NCI-H1048 (cell line): ENCODE measurements around the gene FANCM.
"Not testable (repeated sequence)": the region's sequence is repeated elsewhere in the genome, so short reads cannot be mapped to it uniquely, and the experiment has no call there.

Source experiments
- DNase-seq: peaks from one replicate; lab custom pipeline; 2025; lab: John Stamatoyannopoulos, UW

FANCM gene

DNA sequence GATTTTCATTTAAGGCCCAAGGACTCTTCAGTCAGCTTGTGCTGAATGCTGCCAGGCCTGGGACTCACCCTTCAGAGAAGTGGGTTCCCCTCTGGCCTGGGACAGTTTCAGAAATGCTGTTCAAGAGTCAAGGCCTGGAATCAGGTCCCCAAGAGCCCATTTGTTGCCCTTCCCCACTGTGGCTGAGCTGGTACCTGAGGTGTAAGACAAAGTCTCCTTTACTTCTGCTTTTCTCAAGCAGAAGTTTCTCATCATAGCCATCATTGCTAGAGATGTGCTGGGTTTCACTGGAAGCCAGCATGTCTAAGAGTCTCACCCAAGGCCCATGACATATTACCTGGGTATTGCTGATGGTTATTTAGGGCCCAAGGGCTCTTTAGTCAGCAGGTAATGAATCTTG lies 8.9 kb downstream of the FANCM start:
- DNase-seq: no peak

DNA sequence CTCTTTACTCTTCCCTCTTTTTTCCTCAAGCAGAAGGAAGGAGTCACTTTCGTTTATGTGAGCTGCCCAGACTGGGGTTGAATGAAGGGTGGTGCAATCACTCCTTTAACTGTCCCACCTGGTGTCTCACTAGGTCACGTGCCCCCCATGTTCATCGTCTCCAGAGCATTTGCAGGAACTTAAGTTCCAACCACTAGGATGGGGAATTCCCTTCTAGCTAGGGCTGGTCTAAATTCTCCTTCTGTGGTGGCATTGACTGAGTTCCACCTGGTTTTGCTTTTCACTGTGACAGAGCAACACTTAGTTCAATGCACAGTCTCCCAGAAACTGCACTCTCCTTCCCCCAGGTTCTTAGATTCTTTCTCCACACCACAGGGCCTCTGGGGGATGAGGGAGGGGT lies 9.5 kb downstream of the FANCM start:
- DNase-seq: no peak

DNA sequence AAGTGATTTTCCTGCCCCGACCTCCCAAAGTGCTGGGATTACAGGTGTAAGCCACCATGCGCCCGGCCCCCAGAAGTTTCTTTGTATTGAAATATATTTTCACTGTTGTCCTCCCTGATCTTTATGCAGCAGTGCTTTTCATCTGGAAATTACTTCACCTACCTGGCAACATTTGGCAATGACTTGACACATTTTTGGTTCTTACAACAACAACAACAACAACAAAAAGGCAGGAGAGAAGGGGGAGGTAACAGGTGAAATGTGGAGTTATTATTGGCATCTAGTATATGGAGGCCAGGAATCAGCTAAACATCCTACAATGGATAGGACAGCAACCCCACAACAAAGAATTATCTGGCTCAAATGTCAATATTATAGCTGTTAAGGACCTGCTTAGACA lies 13.9 kb downstream of the FANCM start:
- DNase-seq: no peak

DNA sequence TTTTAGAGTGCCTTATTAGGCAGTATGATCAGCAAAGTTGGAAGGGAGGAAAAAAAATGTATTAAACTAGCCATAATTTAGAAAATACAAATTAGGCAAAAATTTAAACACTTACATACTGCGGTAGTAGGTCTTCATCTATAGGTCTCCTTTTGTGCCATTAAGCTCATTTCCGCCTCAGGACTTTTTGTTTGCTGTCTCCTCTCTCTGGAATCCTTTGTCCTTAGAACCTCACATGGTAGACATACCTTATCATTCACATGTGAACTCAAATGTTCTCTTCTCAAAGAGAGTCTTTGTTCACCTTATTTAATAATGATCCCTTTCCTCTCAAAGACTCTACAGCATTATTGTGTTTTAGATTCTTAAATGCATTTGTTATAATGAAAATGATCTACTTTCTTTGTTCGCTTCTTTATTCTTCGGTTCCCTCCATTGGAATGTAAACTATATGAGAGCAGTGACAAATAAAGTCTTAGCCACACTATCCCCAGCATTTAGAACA lies 14.7 kb downstream of the FANCM start:
- no peak for DNase-seq

DNA sequence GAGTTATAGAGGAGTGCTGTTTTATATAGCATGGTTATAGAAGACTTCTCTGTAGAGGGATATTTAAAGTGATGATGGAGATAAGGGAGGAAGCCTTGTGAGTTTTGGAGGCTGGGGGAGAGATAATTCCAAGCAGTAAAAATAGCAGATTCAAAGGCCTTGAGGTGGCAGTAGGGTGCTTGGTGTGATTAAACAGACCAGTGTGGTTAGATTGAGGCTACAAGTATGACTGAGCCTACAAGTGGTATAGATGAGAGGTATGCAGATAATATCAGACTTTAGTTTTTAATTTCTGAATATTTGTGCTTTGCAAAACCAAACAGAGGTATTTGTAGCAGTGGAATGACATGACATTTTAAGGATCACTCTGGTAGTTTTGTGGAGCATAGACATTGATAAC lies 20.3 kb downstream of the FANCM start:
- DNase-seq: no peak

DNA sequence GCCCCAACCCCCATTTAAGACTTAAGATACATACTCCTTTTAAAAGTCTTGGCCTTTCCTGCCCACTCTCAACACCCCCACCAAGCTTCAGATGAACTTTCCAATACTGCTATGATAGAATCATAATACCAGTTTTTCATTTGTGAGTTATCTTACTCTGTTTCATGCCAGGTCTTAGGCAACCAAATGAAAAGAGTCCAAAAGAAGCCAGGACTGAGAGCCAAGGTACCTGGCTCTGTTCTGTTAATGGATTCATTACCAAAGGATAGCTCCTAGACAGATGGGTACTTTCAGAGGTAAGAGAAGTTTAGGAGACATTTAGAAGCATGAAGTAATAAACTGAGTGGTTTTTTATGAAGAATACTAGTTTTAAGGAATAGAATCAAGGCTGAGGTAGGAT lies 34.2 kb downstream of the FANCM start:
- no peak for DNase-seq

DNA sequence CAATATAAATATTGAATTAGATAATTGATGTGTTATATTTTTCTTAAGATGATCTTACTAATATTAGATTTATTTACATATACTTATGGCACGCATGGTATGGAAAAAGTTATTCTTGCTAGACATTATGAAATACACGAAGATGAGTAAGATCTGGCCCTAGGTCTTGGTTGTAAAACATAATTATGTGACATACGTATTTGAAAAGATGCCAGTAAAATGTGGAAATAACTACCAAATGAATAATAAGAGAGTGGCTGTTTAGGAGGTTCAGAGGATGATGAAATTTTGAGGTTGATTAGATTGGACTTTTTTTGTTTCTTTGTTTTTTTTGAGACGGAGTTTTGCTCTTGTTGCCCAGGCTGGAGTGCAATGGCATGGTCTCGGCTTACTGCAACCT lies 41.3 kb downstream of the FANCM start:
- DNase-seq: no peak

DNA sequence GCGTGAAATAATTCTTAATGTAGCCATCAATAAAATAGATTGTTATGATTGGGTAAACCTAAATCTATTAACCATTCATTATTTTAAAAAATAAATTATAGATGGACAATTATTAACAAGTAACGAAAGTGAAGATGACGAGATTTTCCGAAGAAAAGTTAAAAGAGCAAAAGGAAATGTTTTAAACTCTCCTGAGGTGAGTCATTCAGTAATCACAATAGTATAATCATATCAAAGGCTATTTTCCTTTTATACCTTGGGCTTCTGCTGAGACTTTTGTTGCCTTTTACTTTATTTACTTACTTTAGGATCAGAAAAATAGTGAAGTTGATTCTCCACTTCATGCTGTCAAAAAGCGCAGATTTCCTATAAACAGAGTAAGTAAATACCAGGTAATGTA lies 45.6 kb downstream of the FANCM start:
- no peak for DNase-seq

DNA sequence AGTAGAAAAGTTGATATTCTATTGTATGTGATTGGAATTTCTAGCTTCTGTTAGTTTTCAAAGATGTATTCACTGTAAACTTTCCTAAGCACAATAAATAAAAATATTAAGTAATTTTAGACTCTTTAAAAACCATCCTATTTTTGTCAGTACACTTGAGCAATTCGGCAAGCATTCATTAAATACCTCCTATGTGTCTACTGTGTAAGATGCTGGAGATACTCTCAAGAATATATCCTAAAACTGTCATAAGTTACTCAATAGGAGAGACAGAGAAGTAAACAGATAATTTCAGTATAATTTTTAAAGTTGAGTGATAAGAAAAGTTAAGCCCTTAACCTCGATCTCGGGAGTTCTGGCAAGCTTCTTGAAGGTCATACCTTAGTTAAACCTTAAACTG lies 46.1 kb downstream of the FANCM start:
- no peak for DNase-seq

DNA sequence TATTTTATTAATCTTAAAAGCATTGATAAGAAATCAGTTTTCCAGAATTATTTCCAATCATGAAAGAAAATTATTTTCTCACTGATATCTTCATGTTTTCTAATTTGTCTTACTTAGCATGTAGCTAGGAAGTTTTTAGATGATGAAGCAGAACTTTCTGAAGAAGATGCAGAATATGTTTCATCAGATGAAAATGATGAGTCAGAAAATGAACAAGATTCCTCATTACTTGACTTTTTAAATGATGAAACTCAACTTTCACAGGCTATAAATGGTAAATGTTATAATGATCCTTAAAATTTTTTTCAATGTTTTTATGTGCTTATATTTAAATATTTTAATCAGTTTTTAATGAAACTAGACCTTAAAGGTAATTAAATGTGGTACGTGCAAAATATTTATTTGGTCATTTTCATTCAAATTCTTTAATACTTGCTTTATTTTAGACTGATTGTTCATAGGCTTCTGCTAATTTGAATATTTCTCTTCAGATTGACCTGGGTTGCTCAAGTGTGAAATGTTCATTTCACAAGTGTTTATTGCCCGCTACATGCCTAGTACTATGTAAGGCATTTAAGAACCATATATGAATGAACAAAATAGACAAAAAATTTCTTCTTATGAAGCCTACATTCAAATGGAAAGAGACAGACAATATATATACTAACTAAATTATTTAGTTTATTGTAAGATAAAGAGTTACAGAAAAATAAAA lies 49.5 kb downstream of the FANCM start:
- DNase-seq: no peak

DNA sequence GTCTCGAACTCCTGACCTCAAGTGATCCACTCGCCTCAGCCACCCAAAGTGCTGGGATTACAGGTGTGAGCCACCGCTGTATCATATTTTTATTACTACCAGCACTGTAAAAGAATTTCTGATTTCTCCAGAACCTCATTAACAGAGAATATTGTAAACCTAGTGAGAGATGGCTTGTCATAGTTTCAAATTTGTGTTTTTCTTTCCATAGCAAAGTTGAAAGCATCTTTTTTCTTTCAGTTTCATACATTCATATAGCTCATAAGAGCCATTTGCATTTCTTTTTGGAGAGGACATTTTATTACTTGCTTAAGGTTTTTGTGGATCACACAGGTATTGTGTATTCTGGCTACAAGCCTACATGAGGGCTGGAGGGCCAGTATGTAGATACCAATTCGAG lies 59.2 kb downstream of the FANCM start:
- DNase-seq: no peak

DNA sequence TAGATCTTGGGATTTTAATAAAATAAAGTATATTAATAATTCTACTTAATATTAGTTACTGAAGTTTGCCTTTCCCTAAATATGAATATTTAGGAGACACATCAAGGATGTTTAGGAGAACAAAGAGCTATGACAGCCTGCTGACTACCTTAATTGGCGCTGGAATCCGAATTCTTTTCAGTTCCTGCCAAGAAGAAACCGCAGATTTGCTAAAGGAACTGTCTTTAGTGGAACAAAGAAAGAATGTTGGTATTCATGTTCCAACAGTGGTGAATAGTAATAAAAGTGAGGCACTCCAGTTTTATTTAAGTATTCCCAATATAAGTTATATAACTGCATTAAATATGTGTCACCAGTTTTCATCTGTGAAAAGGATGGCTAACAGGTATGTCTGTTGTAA lies 62.8 kb downstream of the FANCM start:
- DNase-seq: no peak

DNA sequence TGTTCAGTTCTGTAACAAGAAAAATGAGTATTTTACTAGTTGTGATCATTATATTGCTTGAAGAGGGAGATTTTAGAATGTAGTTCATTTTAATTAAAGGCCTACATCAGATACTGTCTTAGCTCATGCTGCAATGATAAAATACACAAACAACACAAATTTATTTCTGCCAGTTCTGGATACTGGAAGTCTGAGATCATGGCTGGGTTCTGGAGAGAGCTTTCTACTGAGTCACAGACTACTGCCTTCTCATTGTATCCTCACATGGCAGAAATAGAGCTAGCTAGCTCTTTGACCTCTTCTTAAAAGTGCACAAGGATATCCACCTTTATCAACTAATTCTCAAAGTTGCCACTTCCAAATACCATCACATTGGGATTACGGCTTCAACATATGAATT lies 63.5 kb downstream of the FANCM start:
- no peak for DNase-seq

DNA sequence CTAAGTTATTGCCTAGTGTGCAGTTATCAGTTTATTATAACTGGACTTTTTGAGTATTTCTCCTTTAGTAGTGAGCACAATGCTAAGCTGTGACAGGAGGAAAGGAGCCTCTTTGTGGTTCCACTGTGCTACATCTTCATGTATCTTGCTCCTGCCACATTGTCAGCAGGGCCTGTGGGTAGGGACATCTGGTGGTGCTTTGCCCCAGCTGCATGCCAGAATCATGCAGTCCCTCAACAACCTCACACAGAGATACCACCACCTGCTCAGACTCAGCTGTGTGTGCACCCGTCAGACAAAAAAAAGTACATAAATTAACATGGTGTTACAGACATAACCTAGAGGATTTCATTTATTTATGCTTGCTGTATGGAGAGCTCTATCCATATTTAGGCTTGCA lies 66.2 kb downstream of the FANCM start:
- DNase-seq: no peak

DNA sequence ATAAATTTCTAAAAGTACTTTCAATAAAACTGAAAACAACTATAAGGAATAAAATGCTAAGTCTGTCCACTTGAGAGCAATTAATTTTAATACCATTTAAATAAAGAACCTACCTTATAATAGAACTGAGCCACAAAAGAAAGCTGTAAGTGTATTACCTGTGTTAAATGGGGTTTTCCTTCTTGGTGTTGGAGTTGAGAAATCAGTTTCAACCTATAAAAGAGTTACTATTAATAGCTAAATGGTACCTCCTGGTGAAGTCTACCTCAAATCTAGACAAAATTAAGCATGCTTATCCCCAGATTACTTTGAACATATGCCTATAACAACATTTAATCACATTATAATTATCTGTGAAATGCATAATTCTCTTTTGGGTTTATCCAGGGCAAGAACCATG lies 68.5 kb downstream of the FANCM start:
- DNase-seq: no peak

DNA sequence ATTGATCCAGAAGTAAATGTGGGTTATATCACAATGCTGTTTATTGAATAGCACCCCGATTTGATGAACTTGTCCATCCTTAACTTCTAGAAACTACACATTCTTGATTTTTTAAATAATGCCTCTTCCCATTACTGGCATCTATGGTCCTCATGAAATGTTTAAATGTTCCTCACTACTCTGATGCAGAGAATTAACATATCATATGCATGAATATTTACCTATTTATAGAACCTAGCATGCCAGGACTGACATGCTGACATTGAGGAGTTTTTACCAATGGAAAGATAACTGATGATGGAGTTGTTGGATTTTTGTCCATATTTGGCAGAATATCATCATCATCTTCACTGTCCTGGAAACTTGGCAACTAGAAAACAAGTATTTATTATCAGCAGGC lies 74.4 kb downstream of the FANCM start:
- DNase-seq: no peak

DNA sequence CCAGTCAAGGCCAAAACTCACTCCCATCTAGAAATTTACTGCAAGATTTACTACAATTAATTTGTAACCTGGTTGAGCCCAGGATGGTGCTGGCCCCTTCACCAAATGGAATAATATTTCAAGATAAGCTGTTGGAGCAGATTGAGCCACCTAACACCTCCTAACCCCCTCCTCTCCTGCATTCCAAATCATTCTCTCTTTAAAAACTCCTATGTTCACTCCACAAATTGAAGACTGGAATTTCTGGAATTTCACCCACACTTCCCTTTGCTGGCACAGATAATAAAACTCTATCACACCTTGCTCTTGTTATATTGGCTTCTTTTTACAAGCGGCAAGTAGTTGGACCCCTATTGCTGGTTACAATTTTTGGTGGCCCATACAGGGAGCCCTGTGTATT lies 75.6 kb downstream of the FANCM start:
- DNase-seq: no peak

DNA sequence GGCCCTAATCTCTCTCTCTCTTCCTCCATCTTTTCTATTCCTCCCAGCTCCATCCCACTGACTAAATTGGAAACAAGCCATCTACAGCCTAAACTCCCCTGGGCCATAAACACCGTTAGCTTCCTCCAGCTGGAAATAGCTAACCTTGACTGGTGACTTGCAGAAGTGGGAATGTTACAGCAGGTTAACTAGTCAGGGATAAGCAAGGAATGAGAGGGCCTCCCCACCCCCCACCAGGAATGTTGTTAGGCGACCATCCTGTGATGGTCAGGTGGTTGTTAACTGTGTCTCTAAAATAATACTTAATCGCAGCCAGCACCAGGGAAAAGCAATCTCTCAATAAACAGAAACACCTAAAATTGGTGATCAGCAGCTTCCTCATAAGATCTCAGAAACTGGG lies 76.5 kb downstream of the FANCM start:
- DNase-seq: no peak

DNA sequence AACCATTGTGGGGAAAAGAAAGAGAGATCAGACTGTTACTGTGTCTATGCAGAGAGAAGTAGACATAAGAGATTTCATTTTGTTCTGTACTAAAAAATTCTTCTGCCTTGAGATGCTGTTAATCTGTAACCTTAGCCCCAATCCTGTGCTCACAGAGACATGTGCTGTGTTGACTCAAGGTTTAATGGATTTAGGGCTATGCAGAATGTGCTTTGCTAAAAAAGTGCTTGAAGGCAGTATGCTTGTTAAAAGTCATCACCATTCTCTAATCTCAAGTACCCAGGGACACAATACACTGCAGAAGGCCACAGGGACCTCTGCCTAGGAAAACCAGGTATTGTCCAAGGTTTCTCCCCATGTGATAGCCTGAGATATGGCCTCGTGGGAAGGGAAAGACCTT lies 78.0 kb downstream of the FANCM start:
- DNase-seq: not testable (repeated sequence)

DNA sequence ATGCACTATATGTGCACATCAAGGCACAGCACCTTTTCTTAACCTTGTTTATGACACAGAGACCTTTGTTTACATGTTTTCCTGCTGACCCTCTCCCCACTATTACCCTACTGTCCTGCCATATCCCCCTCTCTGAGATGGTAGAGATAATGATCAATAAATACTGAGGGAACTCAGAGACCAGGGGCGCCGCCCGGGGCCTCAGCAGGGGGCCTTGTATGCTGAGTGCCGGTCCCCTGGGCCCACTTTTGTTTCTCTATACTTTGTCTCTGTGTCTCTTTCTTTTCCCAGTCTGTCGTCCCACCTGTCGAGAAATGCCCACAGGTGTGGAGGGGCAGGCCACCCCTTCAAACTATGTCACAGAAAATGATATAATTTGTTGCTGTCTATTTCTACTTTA lies 78.6 kb downstream of the FANCM start:
- not testable (repeated sequence) for DNase-seq

DNA sequence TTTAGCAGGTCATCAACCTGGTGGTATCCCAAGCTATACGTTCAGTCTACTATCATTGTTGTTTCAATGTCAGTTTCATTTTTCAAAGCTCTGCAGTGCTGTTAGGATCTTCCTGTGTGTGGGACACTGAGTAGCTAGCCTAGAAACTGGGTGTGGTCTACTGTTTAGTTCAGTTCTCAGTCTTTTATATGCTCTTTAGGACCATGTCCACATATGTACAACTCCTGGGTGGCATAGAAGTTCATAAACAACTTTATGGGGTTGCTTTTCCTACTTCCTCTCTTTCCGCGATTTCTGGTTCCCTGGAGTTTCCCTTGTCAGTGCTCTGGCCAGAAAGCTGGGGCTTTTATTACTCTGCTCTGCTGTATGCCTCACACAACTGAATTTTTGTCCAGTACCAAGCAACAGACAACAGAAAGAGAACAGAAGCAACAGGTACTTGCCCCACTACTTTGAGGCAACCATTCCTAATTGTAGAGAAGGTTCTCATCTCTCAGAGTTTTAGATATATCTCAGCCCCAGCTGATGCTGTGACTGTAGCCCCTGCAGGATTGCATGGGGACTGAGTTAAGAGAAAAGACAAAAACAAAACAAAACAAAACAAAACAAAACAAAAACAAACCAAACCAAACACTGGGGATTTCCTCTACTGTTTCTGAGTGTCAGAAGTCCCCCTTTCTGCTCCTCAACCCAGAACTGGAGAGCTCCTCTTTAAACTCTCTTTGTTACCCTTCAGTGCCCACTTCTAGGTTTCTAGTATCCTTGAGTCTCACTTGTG lies 86.9 kb downstream of the FANCM start:
- no peak for DNase-seq

DNA sequence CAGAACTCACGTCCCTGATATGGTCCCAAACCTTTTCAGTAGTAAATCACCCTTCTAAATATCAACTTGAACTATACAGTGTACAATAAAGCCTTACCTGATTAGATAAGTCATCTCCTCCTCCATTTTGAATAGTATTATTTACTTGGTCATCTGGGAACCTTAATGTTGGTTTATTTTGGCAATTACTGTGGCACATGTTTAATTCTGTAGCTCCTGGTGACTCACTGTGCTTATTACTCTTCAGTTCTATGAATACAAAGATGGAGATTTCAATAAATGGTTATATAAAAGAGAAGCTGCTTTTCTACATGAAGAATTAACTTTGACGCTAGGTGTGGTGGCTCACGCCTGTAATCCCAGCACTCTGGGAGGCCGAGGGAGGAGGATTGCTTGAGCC lies 91.8 kb downstream of the FANCM start:
- DNase-seq: no peak

DNA sequence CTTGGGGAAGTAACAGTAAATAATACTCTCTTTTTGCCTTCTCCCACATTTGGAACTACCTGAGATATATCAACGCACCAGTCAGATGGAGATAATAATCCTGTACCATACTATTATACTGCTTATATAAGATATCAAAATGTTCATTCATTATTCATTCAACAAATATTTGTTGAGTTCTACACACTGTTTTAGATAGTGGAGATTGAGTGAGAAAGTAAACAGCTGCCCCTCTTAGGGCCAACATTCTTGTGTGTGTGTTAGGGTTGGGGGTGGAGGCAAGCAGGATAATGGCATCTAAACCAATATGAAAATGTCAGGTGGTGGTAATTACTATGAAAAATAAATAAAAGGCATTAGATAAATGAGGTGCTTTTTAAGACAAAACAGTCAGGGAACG lies 103.3 kb downstream of the FANCM start:
- no peak for DNase-seq

DNA sequence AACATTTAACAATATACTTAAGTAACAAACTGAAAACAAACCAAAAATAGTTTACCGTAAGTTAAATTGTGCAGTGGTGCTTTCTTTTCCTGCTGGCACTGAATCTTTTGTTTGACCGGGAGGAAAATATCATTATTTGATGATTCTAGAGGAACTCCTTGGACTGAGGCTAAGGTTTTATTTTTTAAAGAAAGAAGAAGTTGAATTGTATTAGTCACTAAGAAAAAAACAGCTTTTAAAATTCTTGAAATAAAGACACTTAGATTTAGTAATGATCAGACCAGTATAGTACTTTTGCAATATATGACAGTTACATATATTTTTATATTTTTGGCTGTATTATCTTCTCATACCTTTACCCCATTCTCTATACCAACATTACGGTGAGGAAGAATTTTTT lies 107.0 kb downstream of the FANCM start:
- no peak for DNase-seq
